WTC11 (cell line): Measurements from ENCODE around the gene INHBC. TPM values are rescaled to one million over a fixed set of nuclear protein-coding genes. Genes with fewer than 3 reads are reported as not detected.

Experiments used
- ATAC-seq: fragments of 200-7000 bp; cut with Tn5 transposase; 2 replicates; pipeline ENCODE4 v1.10.0; 2021; ENCODE audit warnings: mild to moderate bottlenecking, moderate library complexity
- CTCF ChIA-PET: fragments of 300-600 bp; sonication (Branson Sonifier 250); formaldehyde crosslinking; loops from one replicate; lab custom pipeline; 2021; ENCODE audit warnings: antibody characterized with exemption; lab: Charles Lee
- POLR2A ChIA-PET: fragments of 350-600 bp; sonication (Branson Sonifier 250); formaldehyde crosslinking; loops from one replicate; lab custom pipeline; 2021; ENCODE audit warnings: antibody characterized with exemption; lab: Charles Lee
- DNase-seq: peaks from one replicate; pipeline ENCODE4 v3.0.0; 2021; ENCODE audit warnings: low spot score
- H3K27ac Mint-ChIP-seq: 2 replicates; pipeline ENCODE4 v1.8.0; 2021; ENCODE audit warnings: mixed read lengths
- H3K27me3 Mint-ChIP-seq: 2 replicates; pipeline ENCODE4 v1.8.0; 2021; ENCODE audit warnings: low read depth, mild to moderate bottlenecking, moderate library complexity, mixed read lengths
- H3K36me3 Mint-ChIP-seq: 2 replicates; pipeline ENCODE4 v1.8.0; 2021; ENCODE audit warnings: mixed read lengths
- H3K4me1 Mint-ChIP-seq: 2 replicates; pipeline ENCODE4 v1.8.0; 2022; ENCODE audit warnings: mixed read lengths
- H3K4me3 Mint-ChIP-seq: 2 replicates; pipeline ENCODE4 v1.8.0; 2021; ENCODE audit warnings: mild to moderate bottlenecking, moderate library complexity, mixed read lengths
- H3K9me3 Mint-ChIP-seq: 2 replicates; pipeline ENCODE4 v1.8.0; 2021; ENCODE audit warnings: mixed read lengths
- ARID4B ChIP-seq: sonication (generic); formaldehyde crosslinking; IDR thresholded peaks from 2 replicates; pipeline ENCODE4 v1.8.0; 2023; ENCODE audit warnings: missing genetic modification reagents, mild to moderate bottlenecking, borderline replicate concordance
- E2F1 ChIP-seq: sonication (generic); formaldehyde crosslinking; IDR thresholded peaks from 2 replicates; pipeline ENCODE4 v1.8.0; 2022; ENCODE audit warnings: mild to moderate bottlenecking, missing genetic modification reagents
- ERG ChIP-seq: fragments of 250-450 bp; sonication (Bioruptor Pico); IDR thresholded peaks from 2 replicates; pipeline ENCODE4 v1.8.0; 2021; ENCODE audit warnings: mild to moderate bottlenecking
- FOXP1 ChIP-seq: sonication (generic); formaldehyde crosslinking; IDR thresholded peaks from 2 replicates; pipeline ENCODE4 v1.8.0; 2022; ENCODE audit warnings: missing genetic modification reagents, mild to moderate bottlenecking, moderate library complexity, borderline replicate concordance
- GABPB1 ChIP-seq: sonication (generic); formaldehyde crosslinking; IDR thresholded peaks from 2 replicates; pipeline ENCODE4 v1.8.1; 2023; ENCODE audit warnings: mild to moderate bottlenecking, missing genetic modification reagents
- NR2C2 ChIP-seq: sonication (generic); formaldehyde crosslinking; IDR thresholded peaks from 2 replicates; pipeline ENCODE4 v1.8.0; 2022; ENCODE audit warnings: mild to moderate bottlenecking, missing genetic modification reagents
- TEAD1 ChIP-seq: sonication (generic); formaldehyde crosslinking; IDR thresholded peaks from 2 replicates; pipeline ENCODE4 v1.8.0; 2022; ENCODE audit warnings: mild to moderate bottlenecking, missing genetic modification reagents
- total RNA-seq: library from RNA; stranded (reverse); gene quantifications from 3 replicates; pipeline ENCODE4 v1.2.3, GENCODE V29; 2021
- TF ChIP-seq, protein P1 (sequence below): fragments of 250-450 bp; sonication (Bioruptor Pico); IDR thresholded peaks from 2 replicates; pipeline ENCODE4 v1.9.0; 2021; ENCODE audit warnings: mild to moderate bottlenecking, borderline replicate concordance
- TF ChIP-seq, protein P2 (sequence below): fragments of 200-600 bp; IDR thresholded peaks from 2 replicates; pipeline ENCODE4 v1.8.0; 2022; ENCODE audit warnings: antibody characterized with exemption
- TF ChIP-seq, protein P3 (sequence below): sonication (generic); formaldehyde crosslinking; IDR thresholded peaks from 2 replicates; pipeline ENCODE4 v1.8.0; 2022; ENCODE audit warnings: mild to moderate bottlenecking, missing genetic modification reagents

Gene INHBC
- total RNA-seq, 1 experiment from 2014 or later = 0.20 TPM

DNA sequence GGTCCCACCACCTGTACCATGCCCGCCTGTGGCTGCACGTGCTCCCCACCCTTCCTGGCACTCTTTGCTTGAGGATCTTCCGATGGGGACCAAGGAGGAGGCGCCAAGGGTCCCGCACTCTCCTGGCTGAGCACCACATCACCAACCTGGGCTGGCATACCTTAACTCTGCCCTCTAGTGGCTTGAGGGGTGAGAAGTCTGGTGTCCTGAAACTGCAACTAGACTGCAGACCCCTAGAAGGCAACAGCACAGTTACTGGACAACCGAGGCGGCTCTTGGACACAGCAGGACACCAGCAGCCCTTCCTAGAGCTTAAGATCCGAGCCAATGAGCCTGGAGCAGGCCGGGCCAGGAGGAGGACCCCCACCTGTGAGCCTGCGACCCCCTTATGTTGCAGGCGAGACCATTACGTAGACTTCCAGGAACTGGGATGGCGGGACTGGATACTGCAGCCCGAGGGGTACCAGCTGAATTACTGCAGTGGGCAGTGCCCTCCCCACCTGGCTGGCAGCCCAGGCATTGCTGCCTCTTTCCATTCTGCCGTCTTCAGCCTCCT, 21.6 kb downstream of the INHBC start:
- ATAC-seq (peak; percentile 41), DNase-seq (peak; percentile 75)
- CTCF ChIA-PET = interaction anchor here (0.8 to 9.4 kb wide), 28 partner anchors 10 to 369 kb away, joined by 3 to 245 read pairs (median 10); partner anchors contain the start of genes INHBC, LRP1, SHMT2 and STAC3
- H3K4me3 Mint-ChIP-seq = peak overlapping the region; percentile 69
- TF ChIP-seq, protein P1, sequence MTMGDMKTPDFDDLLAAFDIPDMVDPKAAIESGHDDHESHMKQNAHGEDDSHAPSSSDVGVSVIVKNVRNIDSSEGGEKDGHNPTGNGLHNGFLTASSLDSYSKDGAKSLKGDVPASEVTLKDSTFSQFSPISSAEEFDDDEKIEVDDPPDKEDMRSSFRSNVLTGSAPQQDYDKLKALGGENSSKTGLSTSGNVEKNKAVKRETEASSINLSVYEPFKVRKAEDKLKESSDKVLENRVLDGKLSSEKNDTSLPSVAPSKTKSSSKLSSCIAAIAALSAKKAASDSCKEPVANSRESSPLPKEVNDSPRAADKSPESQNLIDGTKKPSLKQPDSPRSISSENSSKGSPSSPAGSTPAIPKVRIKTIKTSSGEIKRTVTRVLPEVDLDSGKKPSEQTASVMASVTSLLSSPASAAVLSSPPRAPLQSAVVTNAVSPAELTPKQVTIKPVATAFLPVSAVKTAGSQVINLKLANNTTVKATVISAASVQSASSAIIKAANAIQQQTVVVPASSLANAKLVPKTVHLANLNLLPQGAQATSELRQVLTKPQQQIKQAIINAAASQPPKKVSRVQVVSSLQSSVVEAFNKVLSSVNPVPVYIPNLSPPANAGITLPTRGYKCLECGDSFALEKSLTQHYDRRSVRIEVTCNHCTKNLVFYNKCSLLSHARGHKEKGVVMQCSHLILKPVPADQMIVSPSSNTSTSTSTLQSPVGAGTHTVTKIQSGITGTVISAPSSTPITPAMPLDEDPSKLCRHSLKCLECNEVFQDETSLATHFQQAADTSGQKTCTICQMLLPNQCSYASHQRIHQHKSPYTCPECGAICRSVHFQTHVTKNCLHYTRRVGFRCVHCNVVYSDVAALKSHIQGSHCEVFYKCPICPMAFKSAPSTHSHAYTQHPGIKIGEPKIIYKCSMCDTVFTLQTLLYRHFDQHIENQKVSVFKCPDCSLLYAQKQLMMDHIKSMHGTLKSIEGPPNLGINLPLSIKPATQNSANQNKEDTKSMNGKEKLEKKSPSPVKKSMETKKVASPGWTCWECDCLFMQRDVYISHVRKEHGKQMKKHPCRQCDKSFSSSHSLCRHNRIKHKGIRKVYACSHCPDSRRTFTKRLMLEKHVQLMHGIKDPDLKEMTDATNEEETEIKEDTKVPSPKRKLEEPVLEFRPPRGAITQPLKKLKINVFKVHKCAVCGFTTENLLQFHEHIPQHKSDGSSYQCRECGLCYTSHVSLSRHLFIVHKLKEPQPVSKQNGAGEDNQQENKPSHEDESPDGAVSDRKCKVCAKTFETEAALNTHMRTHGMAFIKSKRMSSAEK (CRISPR knock-in tag) = peak; percentile 30; the same call in 1 of the 2 replicates
- TF ChIP-seq, protein P2, sequence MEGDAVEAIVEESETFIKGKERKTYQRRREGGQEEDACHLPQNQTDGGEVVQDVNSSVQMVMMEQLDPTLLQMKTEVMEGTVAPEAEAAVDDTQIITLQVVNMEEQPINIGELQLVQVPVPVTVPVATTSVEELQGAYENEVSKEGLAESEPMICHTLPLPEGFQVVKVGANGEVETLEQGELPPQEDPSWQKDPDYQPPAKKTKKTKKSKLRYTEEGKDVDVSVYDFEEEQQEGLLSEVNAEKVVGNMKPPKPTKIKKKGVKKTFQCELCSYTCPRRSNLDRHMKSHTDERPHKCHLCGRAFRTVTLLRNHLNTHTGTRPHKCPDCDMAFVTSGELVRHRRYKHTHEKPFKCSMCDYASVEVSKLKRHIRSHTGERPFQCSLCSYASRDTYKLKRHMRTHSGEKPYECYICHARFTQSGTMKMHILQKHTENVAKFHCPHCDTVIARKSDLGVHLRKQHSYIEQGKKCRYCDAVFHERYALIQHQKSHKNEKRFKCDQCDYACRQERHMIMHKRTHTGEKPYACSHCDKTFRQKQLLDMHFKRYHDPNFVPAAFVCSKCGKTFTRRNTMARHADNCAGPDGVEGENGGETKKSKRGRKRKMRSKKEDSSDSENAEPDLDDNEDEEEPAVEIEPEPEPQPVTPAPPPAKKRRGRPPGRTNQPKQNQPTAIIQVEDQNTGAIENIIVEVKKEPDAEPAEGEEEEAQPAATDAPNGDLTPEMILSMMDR = 0 out of 2 replicates have a peak, but pooled peaks have one; percentile 39
- TF ChIP-seq FOXP1 (CRISPR knock-in tag) (peak; percentile 41; the same call in 1 of the 2 replicates), ERG (no peak), NR2C2 (CRISPR knock-in tag) (no peak), E2F1 (0 out of 2 replicates have a peak, but pooled peaks have one; percentile 47), GABPB1 (CRISPR knock-in tag) (peak; percentile 66; the same call in 1 of the 2 replicates), ARID4B (CRISPR knock-in tag) (0 out of 2 replicates have a peak, but pooled peaks have one; percentile 3), TEAD1 (0 out of 2 replicates have a peak, but pooled peaks have one; percentile 43)
- TF ChIP-seq, protein P3, sequence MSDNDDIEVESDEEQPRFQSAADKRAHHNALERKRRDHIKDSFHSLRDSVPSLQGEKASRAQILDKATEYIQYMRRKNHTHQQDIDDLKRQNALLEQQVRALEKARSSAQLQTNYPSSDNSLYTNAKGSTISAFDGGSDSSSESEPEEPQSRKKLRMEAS (CRISPR knock-in tag) = peak; percentile 87
- no peaks in the 10 kb centered on the region for H3K36me3 Mint-ChIP-seq
- no peaks in the 10 kb centered on the region for H3K27me3 Mint-ChIP-seq
- POLR2A ChIA-PET = interaction anchor here (0.5 to 2.0 kb wide), 6 partner anchors 37 to 1570 kb away, joined by 3 to 12 read pairs (median 6); no protein-coding TSS in a partner anchor
- no peaks in the 10 kb centered on the region for H3K9me3 Mint-ChIP-seq
- no peak overlapping the region for H3K27ac Mint-ChIP-seq
- peaks cover 55% of the 10 kb centered on the region for H3K4me1 Mint-ChIP-seq
